ENCODE measurements around the gene GPR176. TPM values are rescaled to one million over a fixed set of nuclear protein-coding genes. Genes with fewer than 3 reads are reported as not detected.

GPR176 gene
- total RNA-seq, 4 donors from 2014 or later = 4.3 to 15.0 (median 7.9) TPM

DNA sequence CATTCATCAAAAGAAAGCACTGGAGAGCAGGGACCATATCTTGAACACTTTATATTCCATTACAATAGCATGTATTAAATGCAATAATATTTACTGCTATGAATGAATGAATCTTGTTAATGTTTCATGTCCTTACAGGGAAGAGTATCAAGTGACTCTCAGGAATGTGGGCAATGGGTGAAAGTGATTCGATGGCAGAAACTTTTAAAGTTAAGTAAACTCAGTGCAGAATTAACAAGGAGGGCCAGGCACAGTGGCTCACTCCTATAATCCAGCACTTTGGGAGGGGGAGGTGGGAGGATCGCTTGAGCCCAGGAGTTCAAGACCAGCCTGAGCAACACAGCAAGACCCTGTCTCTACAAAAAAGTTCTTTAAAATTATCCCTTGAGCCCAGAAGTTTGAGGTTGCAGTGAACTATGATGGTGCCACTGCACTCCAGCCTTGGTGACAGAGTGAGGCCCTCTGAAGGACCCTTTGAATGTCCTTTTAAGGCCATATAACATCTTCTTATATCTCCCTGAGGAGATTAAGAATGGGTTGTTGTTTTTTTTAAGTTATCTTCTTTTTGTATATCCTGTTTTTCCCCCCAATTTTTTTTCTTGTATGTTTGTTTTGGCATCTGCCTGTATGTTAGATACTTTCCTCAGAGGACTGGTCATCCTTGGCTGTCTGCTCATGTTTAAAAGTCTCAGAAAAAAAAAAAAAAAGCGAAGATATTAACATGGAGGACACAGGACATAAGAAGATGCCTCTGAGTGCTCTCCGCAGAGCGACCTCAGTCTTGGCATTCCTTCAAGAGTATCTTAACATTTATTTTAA, 127.8 kb downstream of the GPR176 start:
- H3K27ac ChIP-seq = no peak overlapping the region
- no peaks in the 10 kb centered on the region for H3K9me3 ChIP-seq
- 63 to 70% methylated on average over 5 of the region's 5 CpGs for WGBS, 2 donors
- H3K4me3 ChIP-seq (replicated peaks in 1 of 3) = no peak overlapping the region
- H3K36me3 ChIP-seq = no peaks in the 10 kb centered on the region
- no peak for TF ChIP-seq POLR2A (IDR thresholded peaks at IDR 0.05)
- TF ChIP-seq, protein P1, sequence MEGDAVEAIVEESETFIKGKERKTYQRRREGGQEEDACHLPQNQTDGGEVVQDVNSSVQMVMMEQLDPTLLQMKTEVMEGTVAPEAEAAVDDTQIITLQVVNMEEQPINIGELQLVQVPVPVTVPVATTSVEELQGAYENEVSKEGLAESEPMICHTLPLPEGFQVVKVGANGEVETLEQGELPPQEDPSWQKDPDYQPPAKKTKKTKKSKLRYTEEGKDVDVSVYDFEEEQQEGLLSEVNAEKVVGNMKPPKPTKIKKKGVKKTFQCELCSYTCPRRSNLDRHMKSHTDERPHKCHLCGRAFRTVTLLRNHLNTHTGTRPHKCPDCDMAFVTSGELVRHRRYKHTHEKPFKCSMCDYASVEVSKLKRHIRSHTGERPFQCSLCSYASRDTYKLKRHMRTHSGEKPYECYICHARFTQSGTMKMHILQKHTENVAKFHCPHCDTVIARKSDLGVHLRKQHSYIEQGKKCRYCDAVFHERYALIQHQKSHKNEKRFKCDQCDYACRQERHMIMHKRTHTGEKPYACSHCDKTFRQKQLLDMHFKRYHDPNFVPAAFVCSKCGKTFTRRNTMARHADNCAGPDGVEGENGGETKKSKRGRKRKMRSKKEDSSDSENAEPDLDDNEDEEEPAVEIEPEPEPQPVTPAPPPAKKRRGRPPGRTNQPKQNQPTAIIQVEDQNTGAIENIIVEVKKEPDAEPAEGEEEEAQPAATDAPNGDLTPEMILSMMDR (IDR thresholded peaks at IDR 0.05) = no peak
- H3K27me3 ChIP-seq = no peaks in the 10 kb centered on the region
- H3K4me1 ChIP-seq = no peaks in the 10 kb centered on the region
- intact Hi-C loops (cut with DNase I) = loop anchor here (10.0 kb wide), 1 partner anchor 83 kb away; no protein-coding TSS in a partner anchor
- no peak for DNase-seq

DNA sequence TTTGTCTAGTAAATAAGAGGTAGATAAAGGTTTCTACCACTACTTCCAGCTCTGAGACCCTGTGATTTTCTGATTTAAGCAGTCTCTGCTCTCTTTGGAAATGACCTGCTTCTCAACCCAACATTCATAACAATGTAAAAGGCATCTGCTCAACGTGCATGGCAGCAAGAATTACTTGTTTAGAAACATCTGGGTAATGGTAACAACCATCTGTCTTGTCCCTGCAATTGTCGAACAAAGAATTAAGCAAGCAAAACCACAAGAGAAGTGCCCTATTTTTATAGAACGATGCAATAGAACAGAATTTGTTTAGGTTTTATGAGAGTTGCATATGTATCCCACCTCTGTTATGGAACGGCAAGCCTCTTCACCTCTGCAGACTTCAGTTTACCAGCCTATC, 130.3 kb downstream of the GPR176 start:
- no peak overlapping the region for H3K4me3 ChIP-seq (replicated peaks in 1 of 3)
- DNase-seq = no peak
- no peaks in the 10 kb centered on the region for H3K4me1 ChIP-seq
- H3K27me3 ChIP-seq = no peaks in the 10 kb centered on the region
- WGBS, 2 donors = 79 to 84% methylated on average over 4 of the region's 4 CpGs
- H3K36me3 ChIP-seq = no peaks in the 10 kb centered on the region
- no peak for TF ChIP-seq POLR2A (IDR thresholded peaks at IDR 0.05)
- TF ChIP-seq, protein P1 (IDR thresholded peaks at IDR 0.05) = no peak
- H3K27ac ChIP-seq = no peak overlapping the region
- H3K9me3 ChIP-seq = no peaks in the 10 kb centered on the region
- intact Hi-C loops (cut with DNase I) = loop anchor here (5.0 to 10.0 kb wide), 2 partner anchors 85 to 188 kb away; no protein-coding TSS in a partner anchor

DNA sequence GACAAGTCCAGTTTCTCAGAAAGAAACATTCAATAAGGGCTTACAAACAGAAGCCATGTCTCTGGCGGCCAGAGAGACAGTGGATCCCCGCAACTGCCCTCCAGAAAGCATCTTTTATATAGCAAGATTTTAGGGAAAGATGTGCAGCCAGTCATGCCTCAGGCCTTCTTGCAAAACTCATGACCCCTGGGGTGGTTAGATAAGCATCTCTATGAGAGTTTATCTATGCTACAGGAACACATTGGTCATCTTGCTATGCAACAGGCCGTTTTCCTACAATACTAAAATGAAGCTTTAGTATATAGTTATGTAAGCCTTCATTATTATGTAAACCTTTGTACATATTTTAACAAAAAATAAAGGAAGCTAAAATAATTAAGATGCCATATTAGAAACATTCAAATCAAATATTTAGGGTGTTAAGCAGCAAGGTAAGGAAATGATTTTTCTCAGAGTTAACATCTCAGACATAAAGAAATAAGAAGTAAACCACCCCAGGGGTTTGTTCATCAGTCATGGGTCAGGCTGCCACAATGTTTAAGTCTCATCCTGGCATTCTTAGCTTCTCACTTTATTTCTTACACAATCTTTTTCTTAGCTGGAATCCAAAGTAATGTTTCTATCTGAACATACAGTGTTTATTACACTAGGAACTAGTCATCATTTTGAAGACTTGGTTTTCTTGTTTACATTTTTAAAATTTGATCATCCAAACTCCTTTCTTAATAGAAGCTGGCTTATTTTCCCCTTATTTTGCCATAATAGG, 131.1 kb downstream of the GPR176 start:
- intact Hi-C loops (cut with DNase I) = loop anchor here (5.0 kb wide), 1 partner anchor 188 kb away; no protein-coding TSS in a partner anchor
- Histone ChIP-seq H3K27me3 (no peaks in the 10 kb centered on the region), H3K27ac (no peak overlapping the region), H3K36me3 (no peaks in the 10 kb centered on the region), H3K9me3 (no peaks in the 10 kb centered on the region), H3K4me1 (peaks cover 1 to 2% of the 10 kb centered on the region in 2 donors), H3K4me3 (replicated peaks in 1 of 3) (no peak overlapping the region)
- TF ChIP-seq, protein P1 (IDR thresholded peaks at IDR 0.05) = no peak
- TF ChIP-seq POLR2A (IDR thresholded peaks at IDR 0.05) = no peak
- no peak for DNase-seq
- WGBS, 2 donors = 76 to 81% methylated on average over 3 of the region's 3 CpGs

- Histone ChIP-seq H3K36me3 (no peaks in the 10 kb centered on the region), H3K27ac (no peak overlapping the region), H3K9me3 (no peaks in the 10 kb centered on the region), H3K4me1 (peaks cover 10% of the 10 kb centered on the region in 2 donors), H3K27me3 (no peaks in the 10 kb centered on the region), H3K4me3 (replicated peaks in 1 of 3) (no peak overlapping the region)
- TF ChIP-seq, protein P1 (IDR thresholded peaks at IDR 0.05) = no peak
- no peak for TF ChIP-seq POLR2A (IDR thresholded peaks at IDR 0.05)
- WGBS, 2 donors = 59 to 74% methylated on average over 4 of the region's 4 CpGs
- DNase-seq = no peak
- intact Hi-C loops (cut with DNase I) = loop anchor here (5.0 kb wide), 1 partner anchor 189 kb away; no protein-coding TSS in a partner anchor
Measured at GRCh38 chr15:39788108-39788507, 132.0 kb downstream of the GPR176 start.

All from thyroid gland (tissue), 4 donors.